ENCODE data around the gene C5orf58. TPM values are rescaled to one million over a fixed set of nuclear protein-coding genes. Genes with fewer than 3 reads are reported as not detected.

Gene C5orf58
- total RNA-seq, 1 donor from 2014 or later: not detected

DNA sequence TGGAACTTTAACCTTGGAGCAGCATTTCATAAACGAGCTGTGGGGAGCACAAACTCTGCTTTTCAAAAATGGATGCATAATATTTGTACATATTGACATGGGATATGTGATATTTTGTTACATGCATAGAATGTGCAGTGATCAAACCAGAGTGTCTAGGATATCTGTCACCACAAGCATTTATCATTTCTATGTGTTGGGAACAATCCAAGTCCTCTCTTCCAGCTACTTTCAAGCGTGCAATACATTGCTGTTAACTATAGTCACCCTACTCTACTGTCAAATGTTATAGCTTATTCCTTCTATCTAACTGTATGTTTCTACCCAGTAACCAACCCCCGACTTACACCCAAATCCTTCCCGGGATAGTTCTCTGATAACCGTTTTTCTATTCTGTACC is 15.0 kb upstream of the C5orf58 start:
- H3K9me3 ChIP-seq (ENCODE audit: insufficient read depth, low read depth, low read length): no peaks in the 10 kb centered on the region
- no peak overlapping the region for H3K4me3 ChIP-seq (ENCODE audit: insufficient read depth, low read depth, low read length)
- peaks cover 4% of the 10 kb centered on the region for H3K27me3 Mint-ChIP-seq (ENCODE audit: low read depth, unreplicated experiment)
- H3K4me3 Mint-ChIP-seq (ENCODE audit: unreplicated experiment): no peak overlapping the region
- H3K4me2 ChIP-seq (ENCODE audit: low read length): no peak overlapping the region
- no peaks in the 10 kb centered on the region for H3K36me3 ChIP-seq (ENCODE audit: insufficient read depth, low read length)
- no peak overlapping the region for H2AFZ ChIP-seq (ENCODE audit: low read depth, low read length)
- no peak overlapping the region for H3K27ac Mint-ChIP-seq (ENCODE audit: unreplicated experiment)
- FAIRE-seq: no peak
- TF ChIP-seq EZH2 (IDR thresholded peaks at IDR 0.05; ENCODE audit: insufficient read depth, low read length) (no peak), CTCF (IDR thresholded peaks at IDR 0.05; ENCODE audit: insufficient read depth, low read depth, low read length) (no peak)
- no peak overlapping the region for H3K9ac ChIP-seq (ENCODE audit: low read length)
- no peak for DNase-seq (ENCODE audit: low read depth)
- H3K9me3 Mint-ChIP-seq (ENCODE audit: unreplicated experiment): peaks cover 4% of the 10 kb centered on the region
- H4K20me1 ChIP-seq (ENCODE audit: insufficient read depth, low read length): no peaks in the 10 kb centered on the region
- no peaks in the 10 kb centered on the region for H3K36me3 Mint-ChIP-seq (ENCODE audit: low read depth, unreplicated experiment)
- peaks cover 15% of the 10 kb centered on the region for H3K4me1 ChIP-seq (ENCODE audit: insufficient read depth, low read length)
- H3K79me2 ChIP-seq (ENCODE audit: insufficient read depth, low read length): no peaks in the 10 kb centered on the region
- no peak overlapping the region for H3K27ac ChIP-seq (ENCODE audit: low read depth, low read length)
- H3K4me1 Mint-ChIP-seq (ENCODE audit: low read depth, unreplicated experiment): peaks cover 7% of the 10 kb centered on the region
- H3K27me3 ChIP-seq (ENCODE audit: insufficient read depth, low read length): no peaks in the 10 kb centered on the region

DNA sequence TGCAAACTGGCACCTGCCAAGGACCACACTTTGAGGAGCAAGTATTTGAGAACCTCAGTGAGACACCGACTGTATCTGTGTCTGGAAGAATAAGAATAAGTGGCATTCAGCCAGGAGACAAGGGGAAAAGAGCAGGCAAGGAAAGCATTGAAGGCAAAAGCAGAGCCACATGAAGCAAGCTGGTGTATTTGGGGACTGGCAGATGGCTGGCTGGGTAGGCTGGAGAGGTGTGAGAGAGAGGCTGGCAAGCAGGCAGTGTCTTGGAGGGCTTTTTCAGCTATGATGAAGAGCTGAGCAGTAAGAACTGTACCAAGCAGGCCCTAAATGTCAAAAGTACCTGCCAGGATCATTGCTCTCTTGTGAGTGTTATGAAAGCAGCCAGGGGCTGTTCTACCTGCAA is 14.1 kb upstream of the C5orf58 start:
- no peak overlapping the region for H2AFZ ChIP-seq (ENCODE audit: low read depth, low read length)
- peaks cover 7% of the 10 kb centered on the region for H3K4me1 Mint-ChIP-seq (ENCODE audit: low read depth, unreplicated experiment)
- TF ChIP-seq CTCF (IDR thresholded peaks at IDR 0.05; ENCODE audit: insufficient read depth, low read depth, low read length) (no peak), EZH2 (IDR thresholded peaks at IDR 0.05; ENCODE audit: insufficient read depth, low read length) (no peak)
- no peaks in the 10 kb centered on the region for H3K79me2 ChIP-seq (ENCODE audit: insufficient read depth, low read length)
- peaks cover 4% of the 10 kb centered on the region for H3K9me3 Mint-ChIP-seq (ENCODE audit: unreplicated experiment)
- H3K4me3 Mint-ChIP-seq (ENCODE audit: unreplicated experiment): no peak overlapping the region
- no peak overlapping the region for H3K27ac Mint-ChIP-seq (ENCODE audit: unreplicated experiment)
- no peak overlapping the region for H3K4me2 ChIP-seq (ENCODE audit: low read length)
- no peaks in the 10 kb centered on the region for H3K9me3 ChIP-seq (ENCODE audit: insufficient read depth, low read depth, low read length)
- H3K27ac ChIP-seq (ENCODE audit: low read depth, low read length): no peak overlapping the region
- DNase-seq (ENCODE audit: low read depth) (no peak), FAIRE-seq (no peak)
- no peaks in the 10 kb centered on the region for H3K27me3 ChIP-seq (ENCODE audit: insufficient read depth, low read length)
- no peak overlapping the region for H3K9ac ChIP-seq (ENCODE audit: low read length)
- no peak overlapping the region for H3K4me3 ChIP-seq (ENCODE audit: insufficient read depth, low read depth, low read length)
- H3K36me3 Mint-ChIP-seq (ENCODE audit: low read depth, unreplicated experiment): no peaks in the 10 kb centered on the region
- peaks cover 4% of the 10 kb centered on the region for H3K27me3 Mint-ChIP-seq (ENCODE audit: low read depth, unreplicated experiment)
- H4K20me1 ChIP-seq (ENCODE audit: insufficient read depth, low read length): no peaks in the 10 kb centered on the region
- H3K4me1 ChIP-seq (ENCODE audit: insufficient read depth, low read length): peaks cover 15% of the 10 kb centered on the region
- H3K36me3 ChIP-seq (ENCODE audit: insufficient read depth, low read length): no peaks in the 10 kb centered on the region

DNA sequence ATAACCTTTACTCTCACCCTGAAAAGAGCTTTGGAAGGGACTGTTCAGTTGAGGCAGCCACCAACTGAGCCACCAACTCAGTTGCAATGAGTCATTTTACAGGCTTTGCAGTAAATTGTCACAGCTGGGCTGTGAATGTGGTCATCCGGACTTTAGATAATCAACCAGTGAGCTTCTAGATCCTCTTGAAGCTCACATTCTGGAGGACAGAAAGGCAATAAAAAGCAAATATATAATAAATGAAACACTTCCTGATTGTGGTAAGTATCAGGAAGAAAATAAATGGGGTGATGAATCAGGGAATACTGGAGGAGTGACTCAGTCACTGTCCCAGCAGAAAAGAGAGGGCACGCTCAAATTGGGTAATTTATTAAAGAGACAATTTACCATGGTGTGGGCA is 13.2 kb upstream of the C5orf58 start:
- Histone ChIP-seq H2AFZ (ENCODE audit: low read depth, low read length) (no peak overlapping the region), H3K9me3 (ENCODE audit: insufficient read depth, low read depth, low read length) (no peaks in the 10 kb centered on the region), H3K9ac (ENCODE audit: low read length) (no peak overlapping the region), H3K27me3 (ENCODE audit: insufficient read depth, low read length) (no peaks in the 10 kb centered on the region), H3K4me2 (ENCODE audit: low read length) (peak overlapping the region; percentile 38), H3K4me3 (ENCODE audit: insufficient read depth, low read depth, low read length) (no peak overlapping the region), H3K27ac (ENCODE audit: low read depth, low read length) (no peak overlapping the region), H4K20me1 (ENCODE audit: insufficient read depth, low read length) (no peaks in the 10 kb centered on the region), H3K36me3 (ENCODE audit: insufficient read depth, low read length) (no peaks in the 10 kb centered on the region), H3K79me2 (ENCODE audit: insufficient read depth, low read length) (no peaks in the 10 kb centered on the region), H3K4me1 (ENCODE audit: insufficient read depth, low read length) (peaks cover 15% of the 10 kb centered on the region)
- peak; percentile 77 for DNase-seq (ENCODE audit: low read depth)
- TF ChIP-seq CTCF (IDR thresholded peaks at IDR 0.05; ENCODE audit: insufficient read depth, low read depth, low read length) (no peak), EZH2 (IDR thresholded peaks at IDR 0.05; ENCODE audit: insufficient read depth, low read length) (no peak)
- Mint-ChIP-seq H3K4me1 (ENCODE audit: low read depth, unreplicated experiment) (peaks cover 7% of the 10 kb centered on the region), H3K9me3 (ENCODE audit: unreplicated experiment) (no peaks in the 10 kb centered on the region), H3K27ac (ENCODE audit: unreplicated experiment) (no peak overlapping the region), H3K4me3 (ENCODE audit: unreplicated experiment) (no peak overlapping the region), H3K36me3 (ENCODE audit: low read depth, unreplicated experiment) (no peaks in the 10 kb centered on the region), H3K27me3 (ENCODE audit: low read depth, unreplicated experiment) (peaks cover 4% of the 10 kb centered on the region)
- peak; percentile 55 for FAIRE-seq
